ENCODE data around the gene TOB1. TPM values are rescaled to one million over a fixed set of nuclear protein-coding genes. Genes with fewer than 3 reads are reported as not detected.
"Not testable (repeated sequence)": the region's sequence is repeated elsewhere in the genome, so short reads cannot be mapped to it uniquely, and the experiment has no call there.

TOB1 gene
- total RNA-seq, 2 donors from 2014 or later: 29.0 to 31.0 TPM

GRCh38 chr17:50899559-50900319, 33.6 kb upstream of the TOB1 start:
- no peak for DNase-seq (ENCODE audit: low spot score)
- Histone ChIP-seq H3K9me3 (no peaks in the 10 kb centered on the region), H3K4me1 (peaks cover 0 to 15% of the 10 kb centered on the region in 2 donors), H3K27me3 (no peaks in the 10 kb centered on the region), H3K4me3 (no peak overlapping the region), H3K27ac (no peak overlapping the region), H3K36me3 (no peaks in the 10 kb centered on the region)
- no peak for TF ChIP-seq CTCF (IDR thresholded peaks at IDR 0.05)

DNA sequence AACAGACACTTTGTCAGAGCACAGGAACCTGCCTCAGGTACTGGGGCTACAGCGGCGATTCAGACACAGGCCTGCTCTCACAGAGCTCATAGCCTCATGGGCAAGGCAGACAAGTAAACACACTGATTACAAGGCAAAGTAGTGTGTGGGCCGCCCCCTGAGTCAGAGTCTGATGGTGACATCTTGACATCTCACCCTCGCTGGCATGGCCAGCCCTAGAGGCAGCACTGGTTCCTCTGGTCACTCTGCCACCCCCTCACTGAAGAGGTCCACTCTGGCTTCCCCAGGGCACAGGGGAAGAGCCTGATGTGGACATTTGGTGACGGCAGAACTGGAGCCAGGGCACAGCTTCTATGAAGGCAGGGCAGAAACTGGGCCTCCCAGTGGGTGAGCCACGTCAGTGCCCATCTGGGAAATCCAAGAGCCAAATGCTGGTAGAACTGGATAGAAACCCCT, 32.9 kb upstream of the TOB1 start:
- Histone ChIP-seq H3K36me3 (no peaks in the 10 kb centered on the region), H3K4me1 (peaks cover 0 to 8% of the 10 kb centered on the region in 2 donors), H3K27me3 (no peaks in the 10 kb centered on the region), H3K4me3 (no peak overlapping the region), H3K9me3 (no peaks in the 10 kb centered on the region), H3K27ac (no peak overlapping the region)
- TF ChIP-seq CTCF (IDR thresholded peaks at IDR 0.05): no peak
- no peak for DNase-seq (ENCODE audit: low spot score)

GRCh38 chr17:50898369-50899004, 32.3 kb upstream of the TOB1 start:
- Histone ChIP-seq H3K4me1 (peaks cover 0 to 4% of the 10 kb centered on the region in 2 donors), H3K36me3 (no peaks in the 10 kb centered on the region)
- no peak for TF ChIP-seq CTCF (IDR thresholded peaks at IDR 0.05)

GRCh38 chr17:50894513-50894912, 28.4 kb upstream of the TOB1 start:
- H3K27ac ChIP-seq; H3K4me1 ChIP-seq; DNase-seq (ENCODE audit: low spot score); H3K9me3 ChIP-seq; H3K4me3 ChIP-seq; H3K27me3 ChIP-seq; H3K36me3 ChIP-seq: not testable (repeated sequence)

More at GRCh38 chr17:50898369-50899004, 32.3 kb upstream of the TOB1 start:
- H3K27ac ChIP-seq: no peak overlapping the region
- H3K9me3 ChIP-seq: no peaks in the 10 kb centered on the region
- H3K27me3 ChIP-seq: no peaks in the 10 kb centered on the region
- no peak overlapping the region for H3K4me3 ChIP-seq
- no peak for DNase-seq (ENCODE audit: low spot score)

DNA sequence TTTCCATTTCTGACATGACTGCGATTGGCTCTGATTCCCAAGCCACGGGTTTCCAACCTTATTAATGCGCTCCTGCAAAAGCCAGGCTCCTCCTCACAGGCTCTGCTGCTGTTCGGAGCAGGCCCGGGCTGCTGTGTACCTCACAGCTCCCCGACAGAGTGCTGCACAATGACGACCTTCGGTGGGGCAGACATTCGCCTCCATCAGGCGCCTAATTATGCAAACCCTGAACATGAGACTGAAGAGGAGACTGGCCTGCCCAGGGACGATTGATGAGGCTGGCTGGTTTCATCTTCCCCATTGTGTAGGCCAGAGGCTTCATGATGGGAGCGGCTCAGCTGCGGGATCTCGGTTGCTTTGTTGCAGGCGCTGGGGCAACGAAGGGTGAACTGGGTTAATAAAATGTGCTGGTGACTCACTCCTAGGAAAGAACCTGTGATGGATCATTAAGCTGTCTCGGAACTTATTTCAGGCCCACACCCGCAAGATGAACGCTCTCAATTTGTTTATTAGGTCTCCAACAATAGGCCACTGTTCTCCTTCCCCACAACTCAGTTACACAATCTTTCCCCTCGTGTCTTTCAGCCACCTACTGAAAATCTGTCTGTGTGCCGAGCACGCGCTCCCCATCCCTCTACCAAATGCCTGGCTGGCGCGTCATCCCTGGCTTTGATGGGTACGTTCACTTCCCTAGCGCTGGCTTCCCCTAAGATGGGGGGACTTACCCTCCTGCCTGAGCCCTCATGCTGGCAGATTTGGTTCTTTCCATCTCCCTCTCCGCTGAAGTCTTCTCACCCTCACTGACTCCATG, 27.2 kb upstream of the TOB1 start:
- H3K9me3 ChIP-seq: no peaks in the 10 kb centered on the region
- no peak for DNase-seq (ENCODE audit: low spot score)
- no peaks in the 10 kb centered on the region for H3K36me3 ChIP-seq
- no peak overlapping the region for H3K27ac ChIP-seq
- H3K4me1 ChIP-seq: no peaks in the 10 kb centered on the region
- no peak for TF ChIP-seq CTCF (IDR thresholded peaks at IDR 0.05)
- no peaks in the 10 kb centered on the region for H3K27me3 ChIP-seq
- H3K4me3 ChIP-seq: no peak overlapping the region

All from right atrium auricular region (tissue), 2 donors.